Caki2 (cell line): ENCODE results near the gene PDS5B. TPM values are rescaled to one million over a fixed set of nuclear protein-coding genes. Genes with fewer than 3 reads are reported as not detected.
A peak's percentile ranks its signal among the peaks of the same experiment; 100 is the strongest.
"Not testable (repeated sequence)": the region's sequence is repeated elsewhere in the genome, so short reads cannot be mapped to it uniquely, and the experiment has no call there.

Experiments used
- DNase-seq: peaks from one replicate; pipeline ENCODE4 v3.0.0-alpha.2; 2015; ENCODE audit warnings: low read depth
- in situ Hi-C: cut with HindIII; loops from 2 replicates; pipeline ENCODE4 v1.10.0; 2016; ENCODE audit warnings: low sequenced_read_pairs, low pct_unique_long_range_greater_than_20kb, mixed read lengths
- total RNA-seq: library from RNA; depleted of rRNA; stranded (reverse); fragments of >200 nt; shearing (Covaris generic); gene quantifications from 2 replicates; pipeline ENCODE4 v1.2.3, GENCODE V29; 2014; ENCODE audit warnings: low replicate concordance

Gene PDS5B
- total RNA-seq, 1 experiment from 2014 or later: 5.6 TPM

- DNase-seq: no peak
- in situ Hi-C loops: no loop called here
Measured at GRCh38 chr13:32695602-32696250, 109.5 kb downstream of the PDS5B start.

- in situ Hi-C loops: no loop called here
- no peak for DNase-seq
Measured at GRCh38 chr13:32707471-32707870, 121.2 kb downstream of the PDS5B start.

GRCh38 chr13:32713397-32713796, 127.1 kb downstream of the PDS5B start:
- DNase-seq: no peak
- in situ Hi-C loops: no loop called here

- DNase-seq, in situ Hi-C loops: not testable (repeated sequence)
Measured at GRCh38 chr13:32716201-32716600, 129.9 kb downstream of the PDS5B start.

GRCh38 chr13:32720026-32720425, 133.8 kb downstream of the PDS5B start:
- in situ Hi-C loops: no loop called here
- no peak for DNase-seq

GRCh38 chr13:32721131-32722034, 135.1 kb downstream of the PDS5B start:
- DNase-seq, in situ Hi-C loops: not testable (repeated sequence)

GRCh38 chr13:32722340-32722739, 136.1 kb downstream of the PDS5B start:
- in situ Hi-C loops: no loop called here
- no peak for DNase-seq

- in situ Hi-C loops: no loop called here
- no peak for DNase-seq
Measured at GRCh38 chr13:32723987-32724386, 137.7 kb downstream of the PDS5B start.

- in situ Hi-C loops: no loop called here
- no peak for DNase-seq
Measured at GRCh38 chr13:32726374-32727037, 140.3 kb downstream of the PDS5B start.

- in situ Hi-C loops: no loop called here
- no peak for DNase-seq
Measured at GRCh38 chr13:32728327-32728726, 142.1 kb downstream of the PDS5B start.

- in situ Hi-C loops, DNase-seq: not testable (repeated sequence)
Measured at GRCh38 chr13:32729097-32729496, 142.8 kb downstream of the PDS5B start.

- DNase-seq: no peak
- in situ Hi-C loops: no loop called here
Measured at GRCh38 chr13:32731074-32731473, 144.8 kb downstream of the PDS5B start.

- in situ Hi-C loops: no loop called here
- no peak for DNase-seq
Measured at GRCh38 chr13:32731576-32731975, 145.3 kb downstream of the PDS5B start.

GRCh38 chr13:32733690-32734089, 147.4 kb downstream of the PDS5B start:
- in situ Hi-C loops: no loop called here

GRCh38 chr13:32734511-32734910, 148.3 kb downstream of the PDS5B start:
- in situ Hi-C loops: no loop called here
- DNase-seq: no peak

More at GRCh38 chr13:32733690-32734089, 147.4 kb downstream of the PDS5B start:
- no peak for DNase-seq

GRCh38 chr13:32735859-32736258, 149.6 kb downstream of the PDS5B start:
- DNase-seq: no peak
- in situ Hi-C loops: no loop called here

- in situ Hi-C loops: no loop called here
- DNase-seq: no peak
Measured at GRCh38 chr13:32736648-32737047, 150.4 kb downstream of the PDS5B start.

GRCh38 chr13:32737111-32737571, 150.9 kb downstream of the PDS5B start:
- in situ Hi-C loops: no loop called here
- no peak for DNase-seq

- DNase-seq: peak; percentile 5
- in situ Hi-C loops: no loop called here
Measured at GRCh38 chr13:32737679-32738078, 151.4 kb downstream of the PDS5B start.
